Measurements from ENCODE around the gene ADGB.
"Not testable (repeated sequence)": the region's sequence is repeated elsewhere in the genome, so short reads cannot be mapped to it uniquely, and the experiment has no call there.

ADGB gene

DNA sequence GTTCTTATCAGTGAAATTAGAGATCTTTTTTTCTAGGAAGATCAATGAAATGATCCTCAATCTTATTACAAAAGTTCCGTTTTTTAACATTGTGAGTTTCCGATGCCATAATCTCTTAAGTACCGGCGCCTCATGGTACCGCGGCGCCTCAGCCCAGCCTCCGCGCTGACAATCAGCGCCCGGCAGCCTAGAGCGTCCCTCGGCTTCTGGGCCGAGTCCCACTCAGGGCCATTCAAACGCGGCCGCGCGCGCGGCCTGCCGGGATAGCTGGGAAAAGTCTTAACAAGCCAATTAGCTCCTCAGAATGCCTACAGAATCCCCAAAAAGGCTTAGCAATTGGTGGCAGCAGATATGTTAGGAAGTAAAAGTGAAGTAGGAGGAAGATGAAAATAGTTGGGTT, 204.8 kb downstream of the ADGB start:
- Mint-ChIP-seq H3K27me3 (peaks cover 5% of the 10 kb centered on the region), H3K27ac (peak overlapping the region; percentile 20), H3K36me3 (no peaks in the 10 kb centered on the region), H3K4me1 (no peaks in the 10 kb centered on the region), H3K9me3 (no peaks in the 10 kb centered on the region), H3K4me3 (no peak overlapping the region)
- CTCF ChIA-PET: no interaction called here
- DNase-seq: no peak

DNA sequence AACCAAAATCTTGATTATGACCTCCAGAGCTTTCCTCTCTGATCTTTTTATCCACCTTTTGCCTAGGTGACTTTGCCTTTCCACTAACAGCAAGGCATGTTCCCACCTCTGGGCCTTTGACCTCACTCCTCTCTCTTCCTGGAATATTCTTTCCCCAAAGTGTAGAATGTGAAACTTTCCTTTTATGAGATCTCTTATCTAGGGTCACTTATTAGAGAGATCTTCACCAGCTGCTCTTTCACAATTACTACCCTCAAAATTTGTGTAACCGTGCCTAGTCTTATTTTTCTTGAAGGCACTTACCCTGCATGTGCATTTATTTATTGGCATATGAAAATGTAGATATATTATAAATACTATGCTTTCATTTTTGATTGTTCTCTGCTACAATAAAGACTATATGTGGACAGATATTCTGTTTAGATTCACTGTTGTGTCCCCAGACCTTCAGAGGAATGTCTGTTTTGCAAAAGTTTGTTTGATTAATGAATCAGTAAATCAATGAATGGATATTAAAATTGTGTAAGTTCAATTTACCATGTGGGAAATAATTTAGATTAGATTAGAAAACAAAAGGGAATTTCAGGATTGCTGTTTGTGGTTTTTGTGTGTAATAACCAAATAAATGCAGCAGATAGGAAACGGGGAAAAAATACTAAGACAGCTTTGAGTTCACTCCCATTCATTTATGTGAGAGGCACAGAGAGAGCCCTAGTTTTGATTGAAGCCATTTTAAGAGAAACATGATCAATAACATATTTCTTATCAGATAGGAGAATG, 207.0 kb downstream of the ADGB start:
- no peak overlapping the region for H3K4me3 Mint-ChIP-seq
- H3K9me3 Mint-ChIP-seq: no peaks in the 10 kb centered on the region
- no peaks in the 10 kb centered on the region for H3K4me1 Mint-ChIP-seq
- H3K27me3 Mint-ChIP-seq: peaks cover 5% of the 10 kb centered on the region
- no peaks in the 10 kb centered on the region for H3K36me3 Mint-ChIP-seq
- CTCF ChIA-PET: no interaction called here
- DNase-seq: no peak
- H3K27ac Mint-ChIP-seq: no peak overlapping the region

DNA sequence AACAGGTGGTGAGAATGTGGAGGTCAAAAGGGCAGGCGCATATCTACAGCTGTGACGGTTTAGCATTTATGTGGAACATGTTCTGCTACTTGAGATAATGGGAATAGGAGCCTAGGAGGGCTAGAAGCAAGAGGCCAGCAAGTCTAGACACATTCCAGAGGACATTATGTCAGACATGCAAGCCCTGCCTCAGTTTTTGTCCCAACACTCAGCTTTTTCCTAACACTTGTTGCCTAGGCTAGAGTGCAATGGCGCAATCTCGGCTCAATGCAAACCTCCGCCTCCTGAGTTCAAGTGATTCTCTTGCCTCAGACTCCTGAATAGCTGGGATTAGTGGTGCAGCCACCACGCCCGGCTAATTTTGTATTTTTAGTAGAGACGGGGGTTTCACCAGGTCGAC, 210.2 kb downstream of the ADGB start:
- H3K36me3 Mint-ChIP-seq, H3K4me3 Mint-ChIP-seq, CTCF ChIA-PET, DNase-seq, H3K9me3 Mint-ChIP-seq, H3K4me1 Mint-ChIP-seq, H3K27me3 Mint-ChIP-seq, H3K27ac Mint-ChIP-seq: not testable (repeated sequence)

DNA sequence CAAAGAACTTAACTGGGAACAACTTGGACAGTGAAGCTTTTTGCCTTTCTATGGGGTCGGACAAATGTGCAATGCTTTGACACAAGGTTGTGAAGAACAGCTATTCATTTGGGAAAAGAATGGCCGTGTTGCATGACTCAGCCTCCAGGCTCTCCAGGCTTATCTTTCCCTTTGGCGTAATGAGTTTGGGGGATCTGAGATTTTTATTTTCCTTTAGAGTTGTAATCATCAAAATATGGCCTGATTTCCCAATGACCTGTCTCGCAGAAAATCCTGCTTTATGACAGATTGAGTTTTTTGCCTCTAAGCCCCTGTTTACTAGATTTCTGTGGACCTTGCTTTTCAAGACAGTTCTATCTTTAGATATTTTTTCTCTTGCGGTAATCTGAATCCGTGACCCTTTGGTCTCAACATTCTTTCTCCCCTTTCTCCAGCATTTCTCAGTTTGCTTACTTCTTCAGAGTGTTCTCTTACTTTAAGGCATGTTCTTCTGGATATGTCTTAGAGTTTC, 214.1 kb downstream of the ADGB start:
- H3K4me3 Mint-ChIP-seq, H3K27me3 Mint-ChIP-seq, H3K9me3 Mint-ChIP-seq, H3K36me3 Mint-ChIP-seq, H3K27ac Mint-ChIP-seq, DNase-seq, CTCF ChIA-PET, H3K4me1 Mint-ChIP-seq: not testable (repeated sequence)

DNA sequence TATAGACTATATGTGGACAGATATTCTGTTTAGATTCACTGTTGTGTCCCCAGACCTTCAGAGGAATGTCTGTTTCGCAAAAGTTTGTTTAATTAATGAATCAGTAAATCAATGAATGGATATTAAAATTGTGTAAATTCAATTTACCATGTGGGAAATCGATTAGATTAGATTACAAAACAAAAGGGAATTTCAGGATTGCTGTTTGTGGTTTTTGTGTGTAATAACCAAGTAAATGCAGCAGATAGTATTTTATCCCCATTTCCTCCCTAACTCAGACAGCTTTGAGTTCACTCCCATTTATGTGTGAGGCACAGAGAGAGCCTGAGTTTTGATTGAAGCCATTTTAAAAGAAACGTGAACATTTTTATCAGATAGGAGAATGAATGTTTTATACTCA, 214.8 kb downstream of the ADGB start:
- Mint-ChIP-seq H3K27ac (no peak overlapping the region), H3K27me3 (no peaks in the 10 kb centered on the region), H3K4me3 (no peak overlapping the region), H3K36me3 (no peaks in the 10 kb centered on the region), H3K4me1 (no peaks in the 10 kb centered on the region), H3K9me3 (no peaks in the 10 kb centered on the region)
- no peak for DNase-seq
- CTCF ChIA-PET: interaction anchor here (1.2 kb wide), 1 partner anchor 14 kb away, joined by 3 read pairs; no protein-coding TSS in a partner anchor

DNA sequence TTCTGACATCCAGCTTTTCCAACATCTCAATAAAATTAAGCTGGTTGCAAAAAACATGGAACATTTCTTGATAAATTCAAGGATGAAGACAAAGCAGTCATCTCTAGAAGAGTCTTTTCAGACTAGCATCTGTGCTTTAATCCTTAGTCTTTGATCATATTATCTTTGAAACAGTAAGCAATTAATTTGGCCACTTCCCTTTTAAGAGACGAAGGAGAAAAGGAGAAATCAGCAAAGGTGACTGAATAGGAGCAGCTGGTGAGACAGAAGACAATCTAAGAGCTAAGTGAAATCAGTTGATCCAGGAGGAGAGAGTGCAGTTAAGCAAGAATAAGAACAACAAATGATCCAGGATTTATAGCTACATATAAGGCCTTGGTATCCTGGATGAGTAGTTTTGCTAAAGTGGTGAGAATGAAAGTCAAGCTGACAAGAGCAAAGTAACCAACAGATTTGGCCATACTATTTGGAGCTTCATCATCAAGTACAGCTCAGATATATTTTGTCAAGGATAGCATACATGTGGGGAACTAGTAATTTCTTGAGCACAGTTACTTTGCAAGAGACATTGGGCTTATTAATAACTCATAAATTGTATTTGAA, 215.5 kb downstream of the ADGB start:
- Mint-ChIP-seq H3K9me3 (no peaks in the 10 kb centered on the region), H3K36me3 (no peaks in the 10 kb centered on the region), H3K27ac (no peak overlapping the region), H3K4me3 (no peak overlapping the region), H3K27me3 (no peaks in the 10 kb centered on the region), H3K4me1 (no peaks in the 10 kb centered on the region)
- DNase-seq: no peak
- CTCF ChIA-PET: interaction anchor here (1.2 kb wide), 1 partner anchor 15 kb away, joined by 3 read pairs; no protein-coding TSS in a partner anchor

DNA sequence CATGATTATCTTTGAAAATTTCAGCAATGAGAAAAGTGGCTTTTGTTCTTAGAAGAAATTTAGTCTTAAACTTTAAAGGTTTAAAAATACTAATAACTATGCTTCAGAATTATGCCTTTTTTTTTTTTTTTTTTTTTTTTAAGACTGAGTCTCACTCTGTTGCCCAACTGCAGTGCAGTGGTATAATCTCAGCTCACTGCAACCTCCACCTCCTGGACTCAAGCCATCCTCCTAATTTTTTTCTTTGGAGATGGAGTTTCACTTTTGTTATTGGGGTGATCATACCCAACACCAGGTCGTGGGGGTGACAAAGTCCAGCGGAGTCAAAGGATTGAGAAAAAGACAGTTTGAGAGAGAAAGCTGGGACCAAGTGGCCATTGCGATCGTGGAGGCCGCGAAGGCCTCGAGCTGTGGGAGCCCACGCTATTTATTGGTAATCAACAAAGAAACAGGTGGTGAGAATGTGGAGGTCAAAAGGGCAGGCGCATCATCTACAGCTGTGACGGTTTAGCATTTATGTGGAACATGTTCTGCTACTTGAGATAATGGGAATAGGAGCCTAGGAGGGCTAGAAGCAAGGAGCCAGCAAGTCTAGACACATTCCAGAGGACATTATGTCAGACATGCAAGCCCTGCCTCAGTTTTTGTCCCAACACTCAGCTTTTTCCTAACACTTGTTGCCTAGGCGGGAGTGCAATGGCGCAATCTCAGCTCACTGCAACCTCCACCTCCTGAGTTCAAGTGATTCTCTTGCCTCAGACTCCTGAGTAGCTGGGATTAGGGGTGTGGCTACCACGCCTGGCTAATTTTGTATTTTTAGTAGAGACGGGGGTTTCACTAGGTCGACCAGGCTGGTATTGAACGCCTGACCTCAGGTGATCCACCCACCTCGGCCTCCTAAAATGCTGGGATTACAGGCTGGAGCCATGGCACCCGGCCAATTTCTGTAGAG, 217.0 kb downstream of the ADGB start:
- CTCF ChIA-PET, H3K27ac Mint-ChIP-seq, H3K4me3 Mint-ChIP-seq, H3K27me3 Mint-ChIP-seq, H3K9me3 Mint-ChIP-seq, H3K4me1 Mint-ChIP-seq, DNase-seq, H3K36me3 Mint-ChIP-seq: not testable (repeated sequence)

DNA sequence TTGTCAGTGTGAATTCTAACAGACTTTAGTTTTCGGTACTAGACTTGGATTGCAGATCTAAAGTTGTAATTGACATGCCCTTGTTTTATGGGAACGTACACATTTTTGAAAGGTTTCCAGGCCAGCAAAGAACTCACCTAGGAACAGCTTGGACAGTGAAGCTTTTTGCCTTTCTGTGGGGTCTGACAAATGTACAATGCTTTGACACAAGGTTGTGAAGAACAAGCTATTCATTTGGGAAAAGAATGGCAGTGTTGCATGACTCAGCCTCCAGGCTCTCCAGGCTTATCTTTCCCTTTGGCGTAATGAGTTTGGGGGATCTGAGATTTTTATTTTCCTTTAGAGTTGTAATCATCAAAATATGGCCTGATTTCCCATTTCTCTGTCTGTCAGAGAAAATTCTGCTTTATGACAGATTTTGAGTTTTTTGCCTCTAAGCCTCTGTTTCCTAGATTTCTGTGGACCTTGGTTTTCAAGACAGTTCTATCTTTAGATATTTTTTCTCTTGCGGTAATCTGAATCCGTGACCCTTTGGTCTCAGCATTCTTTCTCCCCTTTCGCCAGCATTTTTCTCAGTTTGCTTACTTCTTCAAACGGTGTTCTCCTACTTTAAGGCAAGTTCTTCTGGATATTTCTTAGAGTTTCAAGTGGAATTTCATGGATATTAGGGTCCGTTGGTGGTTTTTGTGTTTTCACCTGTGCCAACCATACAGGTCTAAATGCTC, 221.0 kb downstream of the ADGB start:
- Mint-ChIP-seq H3K27ac (no peak overlapping the region), H3K4me1 (no peaks in the 10 kb centered on the region), H3K27me3 (no peaks in the 10 kb centered on the region), H3K4me3 (no peak overlapping the region), H3K9me3 (no peaks in the 10 kb centered on the region), H3K36me3 (no peaks in the 10 kb centered on the region)
- CTCF ChIA-PET: no interaction called here
- DNase-seq: no peak

DNA sequence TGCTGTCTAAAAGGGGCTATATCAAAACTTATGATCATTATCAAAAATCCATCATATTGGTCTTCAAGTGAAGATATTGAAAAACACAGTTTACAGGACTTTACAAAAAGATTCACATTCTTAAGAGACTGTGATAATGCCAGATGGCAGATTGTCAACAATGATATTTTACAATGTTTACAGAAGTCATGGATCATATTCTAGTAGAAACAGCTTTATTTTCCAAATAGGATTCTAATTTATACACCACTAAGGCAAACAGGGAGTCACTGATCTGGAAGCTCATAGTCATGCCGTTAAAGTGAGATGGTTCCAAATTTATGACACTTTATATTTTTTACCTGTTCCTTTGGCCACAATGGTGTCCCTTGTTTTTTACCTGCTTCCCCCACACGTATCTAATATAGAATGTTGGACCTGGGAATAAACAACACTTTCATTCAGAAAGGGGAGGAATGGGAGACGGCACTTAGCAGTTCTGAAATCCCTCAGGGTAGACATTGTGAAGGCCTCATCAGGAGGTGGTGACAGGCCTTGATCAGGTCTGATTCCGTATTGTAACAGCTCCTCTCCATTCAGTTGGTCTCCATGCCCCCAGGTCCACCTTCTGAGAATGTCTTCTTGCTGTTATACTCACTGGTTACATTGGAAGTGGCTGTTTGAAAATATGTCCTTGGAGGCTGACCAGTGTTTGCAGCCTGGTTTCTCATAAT, 228.6 kb downstream of the ADGB start:
- DNase-seq: no peak
- CTCF ChIA-PET: no interaction called here

DNA sequence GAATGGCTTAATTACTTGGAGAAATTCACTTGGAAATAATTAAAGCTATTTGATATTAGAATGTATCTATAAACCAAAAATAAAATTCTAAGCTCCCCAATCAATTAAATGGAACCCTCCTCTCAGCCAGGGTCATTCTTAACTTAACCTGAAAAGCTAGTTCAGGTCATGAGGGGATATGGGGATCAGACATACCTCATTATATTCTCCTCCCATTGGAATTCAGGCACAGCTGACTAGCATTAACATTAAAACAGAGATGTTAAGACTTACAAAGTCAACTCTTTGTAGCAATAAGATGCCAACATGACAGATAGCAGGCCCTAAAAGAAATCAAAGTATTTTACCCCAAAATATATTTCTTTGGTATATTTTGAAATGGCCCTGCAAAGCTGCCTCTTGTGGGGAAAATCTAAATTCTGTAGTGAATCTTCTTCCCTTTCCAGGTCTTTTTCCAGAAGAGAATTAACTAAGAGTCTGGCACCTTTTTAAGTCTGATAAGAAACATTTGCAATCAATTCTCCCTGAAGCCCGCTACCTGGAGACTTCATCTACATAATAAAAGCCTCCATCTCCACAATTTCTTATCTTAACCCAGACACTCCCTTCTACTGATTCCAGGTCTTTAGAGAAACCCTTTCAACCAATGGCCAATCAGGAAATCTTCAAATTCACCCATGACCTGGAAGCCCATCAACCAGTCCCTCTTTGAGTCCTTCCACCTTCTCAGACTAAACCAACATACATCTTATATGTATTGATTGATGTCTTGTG, 231.2 kb downstream of the ADGB start:
- Mint-ChIP-seq H3K9me3 (no peaks in the 10 kb centered on the region), H3K4me1 (no peaks in the 10 kb centered on the region), H3K36me3 (no peaks in the 10 kb centered on the region), H3K27ac (no peak overlapping the region), H3K4me3 (no peak overlapping the region), H3K27me3 (peaks cover 3% of the 10 kb centered on the region)
- no peak for DNase-seq
- CTCF ChIA-PET: no interaction called here

More for the DNA sequence above, 228.6 kb downstream of the ADGB start:
- Mint-ChIP-seq H3K4me1 (no peaks in the 10 kb centered on the region), H3K4me3 (no peak overlapping the region), H3K27ac (no peak overlapping the region), H3K27me3 (peaks cover 3% of the 10 kb centered on the region), H3K36me3 (no peaks in the 10 kb centered on the region), H3K9me3 (no peaks in the 10 kb centered on the region)

DNA sequence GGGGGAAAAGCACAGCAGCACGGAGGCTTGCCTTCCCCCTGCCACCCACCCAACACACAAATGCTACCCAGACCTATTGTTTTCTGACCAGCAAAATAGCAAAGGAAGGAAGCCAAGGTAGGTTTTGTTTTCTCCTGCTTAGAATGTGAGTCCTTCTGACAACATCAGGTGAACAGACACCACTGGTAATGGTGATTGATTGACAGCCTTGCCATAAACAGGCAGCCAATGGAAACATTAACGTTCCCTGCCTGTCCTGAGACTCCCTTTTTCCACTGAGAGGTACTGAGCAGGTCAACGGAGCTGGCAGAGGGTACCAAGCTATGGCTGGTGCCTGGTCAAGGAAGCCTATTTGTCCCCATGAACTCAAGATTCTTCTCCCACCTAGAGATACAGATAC, 234.4 kb downstream of the ADGB start:
- no peak overlapping the region for H3K27ac Mint-ChIP-seq
- H3K9me3 Mint-ChIP-seq: no peaks in the 10 kb centered on the region
- no peak for DNase-seq
- H3K4me1 Mint-ChIP-seq: no peaks in the 10 kb centered on the region
- CTCF ChIA-PET: no interaction called here
- peaks cover 3% of the 10 kb centered on the region for H3K27me3 Mint-ChIP-seq
- no peaks in the 10 kb centered on the region for H3K36me3 Mint-ChIP-seq
- H3K4me3 Mint-ChIP-seq: no peak overlapping the region

DNA sequence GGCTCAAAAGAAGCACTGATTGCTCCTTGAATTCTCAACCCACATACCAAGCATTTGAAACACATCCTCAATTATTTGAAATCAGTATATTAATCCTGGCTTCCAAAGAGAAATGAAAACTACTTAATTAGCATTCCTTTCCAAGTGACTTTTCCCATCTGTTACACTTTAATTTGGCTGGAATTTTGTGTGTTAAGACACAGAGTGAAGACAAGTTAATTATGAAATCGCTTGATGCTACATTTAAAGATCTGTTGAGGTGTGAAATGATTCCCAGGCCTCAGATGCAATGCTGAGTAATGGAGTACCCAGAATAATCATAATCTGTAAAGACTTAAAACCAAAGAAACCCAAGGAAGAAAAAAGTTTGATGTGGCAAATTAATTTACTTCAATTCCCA, 241.4 kb downstream of the ADGB start:
- no peaks in the 10 kb centered on the region for H3K4me1 Mint-ChIP-seq
- DNase-seq: no peak
- H3K9me3 Mint-ChIP-seq: peaks cover 8% of the 10 kb centered on the region
- no peaks in the 10 kb centered on the region for H3K36me3 Mint-ChIP-seq
- no peak overlapping the region for H3K4me3 Mint-ChIP-seq
- no peak overlapping the region for H3K27ac Mint-ChIP-seq
- no peaks in the 10 kb centered on the region for H3K27me3 Mint-ChIP-seq
- CTCF ChIA-PET: no interaction called here

DNA sequence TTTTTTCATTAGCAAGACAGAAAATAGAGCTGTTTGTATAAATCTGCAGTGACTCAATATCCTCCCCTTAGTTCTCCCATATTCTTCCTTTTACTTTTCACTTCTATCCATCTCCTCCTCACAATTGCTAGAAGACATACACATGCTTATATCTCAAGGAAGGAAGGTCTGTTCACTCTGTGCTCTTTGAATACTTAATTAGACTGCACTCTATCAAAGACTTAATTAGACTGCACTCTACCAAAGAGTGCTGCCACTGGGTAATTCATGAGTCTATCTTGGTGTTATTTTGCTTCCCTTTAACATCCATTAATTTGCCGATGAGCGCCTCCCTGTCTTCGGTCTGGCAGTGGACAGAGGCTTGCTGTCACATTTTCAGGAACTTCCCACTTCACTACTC, 241.9 kb downstream of the ADGB start:
- CTCF ChIA-PET: no interaction called here
- Mint-ChIP-seq H3K27ac (no peak overlapping the region), H3K4me1 (no peaks in the 10 kb centered on the region), H3K9me3 (peaks cover 8% of the 10 kb centered on the region), H3K36me3 (no peaks in the 10 kb centered on the region), H3K4me3 (no peak overlapping the region), H3K27me3 (no peaks in the 10 kb centered on the region)
- DNase-seq: no peak

All from activated naive CD4-positive, alpha-beta T cell treated with anti-CD3 and anti-CD28 coated beads, Interleukin-2, amount 10 ng/mL, durations not matched to agents 7 days and 5 days (primary cell).